Vagina (tissue), 2 donors: Measurements from ENCODE around the gene TPBGL.

Experiments
- CTCF ChIP-seq, 3 experiments: fragments of 450-650 bp in 2 of 3; fragments of 200-600 bp in 1 of 3; sonication (generic) in 1 of 3; IDR thresholded peaks; one replicate each; pipeline ENCODE4 v1.5.1; 2017 to 2019; ENCODE audit warnings: antibody characterized with exemption in 3 of 3, mild to moderate bottlenecking in 2 of 3, moderate library complexity in 2 of 3
- POLR2AphosphoS5 ChIP-seq, 2 donors: sonication (generic); formaldehyde crosslinking; IDR thresholded peaks; one replicate each; pipeline ENCODE4 v1.9.0; 2017; ENCODE audit warnings: antibody characterized with exemption in 2 of 2, mild to moderate bottlenecking in 2 of 2, low read depth in 1 of 2; ENCODE audit not compliant: insufficient read depth in 1 of 2

- no peak for TF ChIP-seq CTCF (IDR thresholded peaks at IDR 0.05)
- TF ChIP-seq POLR2AphosphoS5 (IDR thresholded peaks at IDR 0.05; ENCODE audit: insufficient read depth in 1 of 2, low read depth in 1 of 2) = no peak
Observed at GRCh38 chr11:75233754-75234172, 6.8 kb upstream of the TPBGL start.
